SK-N-SH (cell line): Measurements from ENCODE around the gene TMPRSS11A.

Source experiments
- EP300 ChIP-seq, 2 experiments: IDR thresholded peaks; 2 replicates each; pipeline versions ENCODE4 v1.4.0 to v1.6.1; 2012; ENCODE audit warnings: borderline replicate concordance in 1 of 2, low read depth in 1 of 2, low read length in 1 of 2
- EZH2phosphoT487 ChIP-seq: fragments of 200-600 bp; sonication (generic); IDR thresholded peaks from 2 replicates; pipeline ENCODE4 v1.6.1; 2017; ENCODE audit warnings: low read depth, mixed run types, mild to moderate bottlenecking, antibody characterized with exemption, moderate library complexity, borderline replicate concordance
- MXI1 ChIP-seq: IDR thresholded peaks from 2 replicates; pipeline ENCODE4 v1.6.1; 2012; ENCODE audit warnings: mild to moderate bottlenecking, low read depth, low read length, improper control_type of control experiment
- TF ChIP-seq, protein P1 (sequence below): fragments of 200-600 bp; sonication (generic); IDR thresholded peaks from 2 replicates; pipeline ENCODE4 v1.6.1; 2017; ENCODE audit warnings: antibody characterized with exemption, mild to moderate bottlenecking, moderate library complexity

- no peak for TF ChIP-seq MXI1
- TF ChIP-seq EZH2phosphoT487 = no peak
- TF ChIP-seq, protein P1, sequence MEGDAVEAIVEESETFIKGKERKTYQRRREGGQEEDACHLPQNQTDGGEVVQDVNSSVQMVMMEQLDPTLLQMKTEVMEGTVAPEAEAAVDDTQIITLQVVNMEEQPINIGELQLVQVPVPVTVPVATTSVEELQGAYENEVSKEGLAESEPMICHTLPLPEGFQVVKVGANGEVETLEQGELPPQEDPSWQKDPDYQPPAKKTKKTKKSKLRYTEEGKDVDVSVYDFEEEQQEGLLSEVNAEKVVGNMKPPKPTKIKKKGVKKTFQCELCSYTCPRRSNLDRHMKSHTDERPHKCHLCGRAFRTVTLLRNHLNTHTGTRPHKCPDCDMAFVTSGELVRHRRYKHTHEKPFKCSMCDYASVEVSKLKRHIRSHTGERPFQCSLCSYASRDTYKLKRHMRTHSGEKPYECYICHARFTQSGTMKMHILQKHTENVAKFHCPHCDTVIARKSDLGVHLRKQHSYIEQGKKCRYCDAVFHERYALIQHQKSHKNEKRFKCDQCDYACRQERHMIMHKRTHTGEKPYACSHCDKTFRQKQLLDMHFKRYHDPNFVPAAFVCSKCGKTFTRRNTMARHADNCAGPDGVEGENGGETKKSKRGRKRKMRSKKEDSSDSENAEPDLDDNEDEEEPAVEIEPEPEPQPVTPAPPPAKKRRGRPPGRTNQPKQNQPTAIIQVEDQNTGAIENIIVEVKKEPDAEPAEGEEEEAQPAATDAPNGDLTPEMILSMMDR = no peak
- TF ChIP-seq EP300 (IDR thresholded peaks at IDR 0.05; ENCODE audit: borderline replicate concordance in 1 of 2, low read depth in 1 of 2, low read length in 1 of 2) = no peak
Measured at GRCh38 chr4:67879486-67879885, 83.8 kb downstream of the TMPRSS11A start.
